Karpas-422 (cell line): ENCODE results near the gene WWOX. TPM values are rescaled to one million over a fixed set of nuclear protein-coding genes. Genes with fewer than 3 reads are reported as not detected.

Experiments
- DNase-seq: peaks from one replicate; pipeline ENCODE4 v3.0.0-alpha.2; 2015
- H2AFZ ChIP-seq: fragments of 200-600 bp; sonication (generic); 2 replicates; pipeline ENCODE4 v1.6.1; 2014; ENCODE audit warnings: antibody characterized with exemption, low read length, mixed read lengths
- H3K27ac ChIP-seq: fragments of 200-600 bp; sonication (generic); 2 replicates; pipeline ENCODE4 v1.5.1; 2014; ENCODE audit warnings: mild to moderate bottlenecking, low read length, moderate library complexity
- H3K27me3 ChIP-seq: fragments of 200-600 bp; sonication (generic); 2 replicates; pipeline ENCODE4 v1.6.1; 2014; ENCODE audit warnings: low read length, mixed read lengths
- H3K36me3 ChIP-seq: fragments of 200-600 bp; sonication (generic); 2 replicates; pipeline ENCODE4 v1.6.1; 2014; ENCODE audit warnings: low read length, mixed read lengths; ENCODE audit not compliant: insufficient read depth
- H3K4me1 ChIP-seq: fragments of 200-600 bp; sonication (generic); 2 replicates; pipeline ENCODE4 v1.6.1; 2014; ENCODE audit warnings: mild to moderate bottlenecking, low read length, mixed read lengths
- H3K4me2 ChIP-seq: fragments of 200-600 bp; sonication (generic); 2 replicates; pipeline ENCODE4 v1.6.1; 2014; ENCODE audit warnings: low read length, low read depth, mild to moderate bottlenecking; ENCODE audit not compliant: poor library complexity, severe bottlenecking
- H3K4me3 ChIP-seq: fragments of 200-600 bp; sonication (generic); 2 replicates; pipeline ENCODE4 v1.5.1; 2014; ENCODE audit warnings: mild to moderate bottlenecking, antibody characterized with exemption, low read length, mixed read lengths
- H3K79me2 ChIP-seq: fragments of 200-600 bp; sonication (generic); 2 replicates; pipeline ENCODE4 v1.6.1; 2014; ENCODE audit warnings: mild to moderate bottlenecking, low read length, mixed read lengths
- H3K9ac ChIP-seq: fragments of 200-600 bp; sonication (generic); 2 replicates; pipeline ENCODE4 v1.6.0; 2014; ENCODE audit warnings: low read length
- H3K9me2 ChIP-seq: fragments of 200-600 bp; sonication (generic), shearing (Covaris generic); replicated peaks from 2 replicates; pipeline ENCODE4 v1.6.0; 2014; ENCODE audit warnings: mild to moderate bottlenecking, low read length, moderate library complexity; ENCODE audit not compliant: insufficient read depth
- H3K9me3 ChIP-seq: fragments of 300-700, 200-600 bp; sonication (generic); 2 replicates; pipeline ENCODE4 v1.6.1; 2014; ENCODE audit warnings: low read length, mixed read lengths
- H4K20me1 ChIP-seq: fragments of 200-600 bp; sonication (generic); 2 replicates; pipeline ENCODE4 v1.6.1; 2014; ENCODE audit warnings: mild to moderate bottlenecking, antibody characterized with exemption, low read length, low read depth; ENCODE audit not compliant: insufficient read depth
- total RNA-seq: library from RNA; depleted of rRNA; stranded (reverse); fragments of >200 nt; shearing (Covaris generic); gene quantifications from 2 replicates; pipeline ENCODE4 v1.2.3, GENCODE V29; 2014; ENCODE audit warnings: low replicate concordance

Gene WWOX
- total RNA-seq, 1 experiment from 2014 or later = 66.2 TPM

- no peaks in the 10 kb centered on the region for H4K20me1 ChIP-seq
- H3K4me1 ChIP-seq = peaks cover 13% of the 10 kb centered on the region
- no peak overlapping the region for H2AFZ ChIP-seq
- no peaks in the 10 kb centered on the region for H3K36me3 ChIP-seq
- H3K9ac ChIP-seq = no peak overlapping the region
- H3K4me2 ChIP-seq = no peak overlapping the region
- H3K27ac ChIP-seq = no peak overlapping the region
- no peaks in the 10 kb centered on the region for H3K79me2 ChIP-seq
- H3K9me3 ChIP-seq = no peaks in the 10 kb centered on the region
- H3K9me2 ChIP-seq = no peaks in the 10 kb centered on the region
- no peak for DNase-seq
- H3K27me3 ChIP-seq = no peaks in the 10 kb centered on the region
- H3K4me3 ChIP-seq = no peak overlapping the region
These were observed 919.4 kb downstream of the WWOX start for GRCh38 chr16:79018650-79019429.

GRCh38 chr16:79019431-79019830 lies 920.0 kb downstream of the WWOX start:
- Histone ChIP-seq H3K4me1 (peaks cover 13% of the 10 kb centered on the region), H3K4me2 (no peak overlapping the region), H3K9me2 (no peaks in the 10 kb centered on the region), H4K20me1 (no peaks in the 10 kb centered on the region), H3K9me3 (no peaks in the 10 kb centered on the region), H3K36me3 (no peaks in the 10 kb centered on the region), H3K27ac (no peak overlapping the region), H3K4me3 (no peak overlapping the region), H3K27me3 (no peaks in the 10 kb centered on the region), H2AFZ (no peak overlapping the region), H3K79me2 (no peaks in the 10 kb centered on the region), H3K9ac (no peak overlapping the region)
- DNase-seq = no peak

- no peaks in the 10 kb centered on the region for H3K79me2 ChIP-seq
These were observed 922.7 kb downstream of the WWOX start for GRCh38 chr16:79021991-79022630.

GRCh38 chr16:79026117-79026516 lies 926.7 kb downstream of the WWOX start:
- Histone ChIP-seq H3K9me3 (no peaks in the 10 kb centered on the region), H3K9ac (no peak overlapping the region)

More at GRCh38 chr16:79021991-79022630, 922.7 kb downstream of the WWOX start:
- H3K4me3 ChIP-seq = no peak overlapping the region
- H3K9ac ChIP-seq = no peak overlapping the region
- no peaks in the 10 kb centered on the region for H3K9me2 ChIP-seq
- no peak for DNase-seq
- H2AFZ ChIP-seq = no peak overlapping the region
- H3K27me3 ChIP-seq = no peaks in the 10 kb centered on the region
- H3K27ac ChIP-seq = no peak overlapping the region
- no peak overlapping the region for H3K4me2 ChIP-seq
- H3K9me3 ChIP-seq = no peaks in the 10 kb centered on the region
- H3K36me3 ChIP-seq = no peaks in the 10 kb centered on the region
- peaks cover 13% of the 10 kb centered on the region for H3K4me1 ChIP-seq
- H4K20me1 ChIP-seq = no peaks in the 10 kb centered on the region

GRCh38 chr16:79036541-79036940 lies 937.1 kb downstream of the WWOX start:
- Histone ChIP-seq H3K9me3 (no peaks in the 10 kb centered on the region; the same call in 1 of the 2 replicates), H2AFZ (no peak overlapping the region), H3K4me2 (no peak overlapping the region), H3K27ac (no peak overlapping the region), H4K20me1 (no peaks in the 10 kb centered on the region), H3K4me1 (no peaks in the 10 kb centered on the region), H3K4me3 (no peak overlapping the region), H3K9me2 (no peaks in the 10 kb centered on the region), H3K36me3 (no peaks in the 10 kb centered on the region), H3K27me3 (no peaks in the 10 kb centered on the region), H3K9ac (no peak overlapping the region), H3K79me2 (no peaks in the 10 kb centered on the region)
- DNase-seq = no peak

More at GRCh38 chr16:79026117-79026516, 926.7 kb downstream of the WWOX start:
- H3K4me2 ChIP-seq = no peak overlapping the region
- no peaks in the 10 kb centered on the region for H4K20me1 ChIP-seq
- H3K79me2 ChIP-seq = no peaks in the 10 kb centered on the region
- H3K27me3 ChIP-seq = no peaks in the 10 kb centered on the region
- no peaks in the 10 kb centered on the region for H3K36me3 ChIP-seq
- no peaks in the 10 kb centered on the region for H3K4me1 ChIP-seq
- no peak overlapping the region for H2AFZ ChIP-seq
- H3K9me2 ChIP-seq = no peaks in the 10 kb centered on the region
- DNase-seq = no peak
- H3K4me3 ChIP-seq = no peak overlapping the region
- no peak overlapping the region for H3K27ac ChIP-seq

GRCh38 chr16:79037521-79038373 lies 938.3 kb downstream of the WWOX start:
- DNase-seq = no peak
- H3K27me3 ChIP-seq = no peaks in the 10 kb centered on the region
- H3K9me2 ChIP-seq = no peaks in the 10 kb centered on the region
- H2AFZ ChIP-seq = no peak overlapping the region
- no peaks in the 10 kb centered on the region for H3K79me2 ChIP-seq
- H3K4me1 ChIP-seq = no peaks in the 10 kb centered on the region
- no peak overlapping the region for H3K27ac ChIP-seq
- H3K9me3 ChIP-seq = no peaks in the 10 kb centered on the region; the same call in 1 of the 2 replicates
- no peaks in the 10 kb centered on the region for H3K36me3 ChIP-seq
- H3K4me2 ChIP-seq = no peak overlapping the region
- H4K20me1 ChIP-seq = no peaks in the 10 kb centered on the region
- H3K4me3 ChIP-seq = no peak overlapping the region
- H3K9ac ChIP-seq = no peak overlapping the region

GRCh38 chr16:79041206-79041605 lies 941.8 kb downstream of the WWOX start:
- H3K9me3 ChIP-seq = no peaks in the 10 kb centered on the region
- H3K4me2 ChIP-seq = no peak overlapping the region
- H3K27me3 ChIP-seq = no peaks in the 10 kb centered on the region
- H3K9ac ChIP-seq = no peak overlapping the region
- no peak for DNase-seq
- no peak overlapping the region for H3K4me3 ChIP-seq
- H2AFZ ChIP-seq = no peak overlapping the region
- H3K36me3 ChIP-seq = no peaks in the 10 kb centered on the region
- no peaks in the 10 kb centered on the region for H3K4me1 ChIP-seq
- no peaks in the 10 kb centered on the region for H4K20me1 ChIP-seq
- H3K27ac ChIP-seq = no peak overlapping the region
- H3K9me2 ChIP-seq = no peaks in the 10 kb centered on the region
- no peaks in the 10 kb centered on the region for H3K79me2 ChIP-seq

- Histone ChIP-seq H3K27me3 (no peaks in the 10 kb centered on the region), H2AFZ (no peak overlapping the region), H3K9me3 (no peaks in the 10 kb centered on the region), H3K9ac (no peak overlapping the region), H3K36me3 (no peaks in the 10 kb centered on the region), H3K4me3 (no peak overlapping the region), H3K4me2 (no peak overlapping the region), H3K9me2 (no peaks in the 10 kb centered on the region), H3K4me1 (no peaks in the 10 kb centered on the region), H4K20me1 (no peaks in the 10 kb centered on the region), H3K27ac (no peak overlapping the region), H3K79me2 (no peaks in the 10 kb centered on the region)
- DNase-seq = no peak
These were observed 942.7 kb downstream of the WWOX start for GRCh38 chr16:79042141-79042540.
